Measurements from ENCODE around the gene PAM. TPM values are rescaled to one million over a fixed set of nuclear protein-coding genes. Genes with fewer than 3 reads are reported as not detected.

The PAM gene
- total and polyA plus RNA-seq, 2 of the 13 experiments (the other 11 are each of a cell fraction or from before 2014, with no cell fraction given) = 20.2 to 79.1 TPM

DNA sequence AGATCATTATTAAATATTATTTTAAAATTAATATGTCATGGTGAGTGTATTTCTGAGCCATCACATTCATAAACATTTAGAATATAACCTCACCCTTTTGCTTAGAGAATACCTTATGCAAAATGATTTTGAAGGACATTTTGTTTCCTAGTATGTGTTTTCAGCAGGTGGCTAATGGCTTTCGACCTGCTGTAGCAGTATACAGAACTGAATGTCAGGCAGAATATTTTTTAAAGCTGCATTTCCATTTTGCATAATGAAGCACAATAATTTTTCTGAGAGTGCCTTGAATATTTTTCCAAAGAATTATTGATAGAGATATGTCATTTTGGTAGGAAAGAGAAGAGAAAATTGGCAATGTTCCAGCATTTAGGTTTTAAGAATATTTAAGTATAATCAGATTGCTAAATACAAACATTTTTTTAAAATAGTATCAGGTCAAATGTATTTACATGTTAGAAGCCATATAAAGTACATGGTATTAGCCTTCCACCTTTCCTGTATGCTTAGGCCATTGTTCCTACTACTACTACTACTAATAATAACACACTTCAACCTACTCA lies 42.3 kb downstream of the PAM start:
- Histone ChIP-seq H4K20me1 (ENCODE audit: insufficient read depth, low read length) (no peaks in the 10 kb centered on the region), H3K4me1 (ENCODE audit: insufficient read depth, low read length) (peaks cover 34% of the 10 kb centered on the region), H3K27ac (ENCODE audit: extremely low read length, insufficient read depth, low read length) (no peak overlapping the region), H3K4me2 (ENCODE audit: low read depth, low read length) (no peak overlapping the region), H3K4me3 (replicated peaks in 1 of 3; ENCODE audit: insufficient read depth in 1 of 3, low read depth in 2 of 3, low read length in 3 of 3) (no peak overlapping the region), H3K27me3 (ENCODE audit: control insufficient read depth in 1 of 2, insufficient read depth in 2 of 2, low read length in 2 of 2) (no peaks in the 10 kb centered on the region), H2AFZ (ENCODE audit: low read length) (no peak overlapping the region), H3K9ac (ENCODE audit: insufficient read depth, low read depth, low read length) (no peak overlapping the region), H3K9me3 (ENCODE audit: low read length) (no peaks in the 10 kb centered on the region), H3K79me2 (ENCODE audit: insufficient read depth, low read length) (no peaks in the 10 kb centered on the region), H3K36me3 (replicated peaks in 1 of 2; ENCODE audit: control insufficient read depth in 1 of 2, insufficient read depth in 2 of 2, low read length in 2 of 2) (no peaks in the 10 kb centered on the region)
- 87% methylated on average over 1 of the region's 1 CpG for WGBS (ENCODE audit: low lambda C conversion rate)
- in situ Hi-C loops (cut with HindIII; ENCODE audit: extremely low pct_ligation_motif_present, low pct_unique_long_range_greater_than_20kb) (no loop called here), intact Hi-C loops (cut with micrococcal nuclease; ENCODE audit: unreplicated experiment) (loop anchor here (10.0 kb wide), 1 partner anchor 213 kb away; no protein-coding TSS in a partner anchor)
- ChIA-PET CTCF (ENCODE audit: low intra/inter-chr PET ratio, low total read pairs) (no interaction called here), POLR2A (no interaction called here)
- DNase-seq (ENCODE audit: low spot score) (no peak), FAIRE-seq (no peak), ATAC-seq (no peak)
- no peak for TF ChIP-seq SPEN (CRISPR knock-in tag; IDR thresholded peaks at IDR 0.05; ENCODE audit: low read depth)
- TF ChIP-seq ZNF724P (CRISPR knock-in tag; IDR thresholded peaks at IDR 0.05; ENCODE audit: borderline replicate concordance) = no peak
- TF ChIP-seq SRSF9 (IDR thresholded peaks at IDR 0.05; ENCODE audit: borderline replicate concordance, insufficient read depth, low read depth, low read length, poor library complexity, severe bottlenecking) = no peak
- TF ChIP-seq PRPF4 (IDR thresholded peaks at IDR 0.05; ENCODE audit: low read depth, low read length, poor library complexity, severe bottlenecking) = no peak
- no peak for TF ChIP-seq SALL1 (CRISPR knock-in tag; IDR thresholded peaks at IDR 0.05)
- TF ChIP-seq ZNF619 (CRISPR knock-in tag; IDR thresholded peaks at IDR 0.05) = no peak
- TF ChIP-seq, protein P1, sequence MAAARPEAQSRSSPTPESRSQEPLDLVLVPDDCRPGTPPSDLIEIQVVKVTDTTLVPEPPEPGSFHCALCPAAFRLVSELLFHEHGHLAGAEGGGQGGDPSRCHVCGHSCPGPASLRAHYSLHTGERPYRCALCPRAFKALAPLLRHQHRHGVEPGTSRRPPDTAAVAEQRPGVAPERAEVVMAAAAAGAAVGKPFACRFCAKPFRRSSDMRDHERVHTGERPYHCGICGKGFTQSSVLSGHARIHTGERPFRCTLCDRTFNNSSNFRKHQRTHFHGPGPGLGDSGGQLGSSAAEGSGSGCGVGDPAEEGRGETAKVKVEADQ (CRISPR knock-in tag; IDR thresholded peaks at IDR 0.05; ENCODE audit: borderline replicate concordance) = no peak
- TF ChIP-seq RBM39 (IDR thresholded peaks at IDR 0.05; ENCODE audit: low read depth, low read length, poor library complexity, severe bottlenecking) = no peak
- no peak for TF ChIP-seq TCF7 (IDR thresholded peaks at IDR 0.05; ENCODE audit: low read depth)
- no peak for TF ChIP-seq BHLHE40 (IDR thresholded peaks at IDR 0.05; ENCODE audit: low read length)
- TF ChIP-seq SMAD3 (CRISPR knock-in tag; IDR thresholded peaks at IDR 0.05) = no peak
- no peak for TF ChIP-seq ZEB1 (IDR thresholded peaks at IDR 0.05; ENCODE audit: insufficient replicate concordance, low read depth)
- TF ChIP-seq ZFP82 (CRISPR knock-in tag; IDR thresholded peaks at IDR 0.05; ENCODE audit: borderline replicate concordance) = no peak
- no peak for TF ChIP-seq U2AF2 (IDR thresholded peaks at IDR 0.05; ENCODE audit: low read depth, low read length)
- no peak for TF ChIP-seq ZNF12 (CRISPR knock-in tag; IDR thresholded peaks at IDR 0.05)
- no peak for TF ChIP-seq ZFP90 (CRISPR knock-in tag; IDR thresholded peaks at IDR 0.05; ENCODE audit: borderline replicate concordance)
- no peak for TF ChIP-seq DMAP1 (CRISPR knock-in tag; IDR thresholded peaks at IDR 0.05)
- no TSS peak for BruUV-seq (replicated peaks)
